ENCODE results near the gene PCDH15.
A peak's percentile ranks its signal among the peaks of the same experiment; 100 is the strongest.

The PCDH15 gene

GRCh38 chr10:54342058-54342457, 459.0 kb downstream of the PCDH15 start:
- DNase-seq, result no peak

- DNase-seq, result no peak
Measured at GRCh38 chr10:54335296-54335695, 465.7 kb downstream of the PCDH15 start.

- no peak for DNase-seq
Measured at GRCh38 chr10:54319341-54319740, 481.7 kb downstream of the PCDH15 start.

- DNase-seq, result no peak
Measured at GRCh38 chr10:54318470-54318869, 482.6 kb downstream of the PCDH15 start.

GRCh38 chr10:54314430-54314829, 486.6 kb downstream of the PCDH15 start:
- DNase-seq, result no peak

- no peak for DNase-seq
Measured at GRCh38 chr10:54284526-54285193, 516.4 kb downstream of the PCDH15 start.

GRCh38 chr10:54282012-54282411, 519.0 kb downstream of the PCDH15 start:
- no peak for DNase-seq

- DNase-seq, result no peak
Measured at GRCh38 chr10:54266395-54266794, 534.6 kb downstream of the PCDH15 start.

GRCh38 chr10:54262726-54263125, 538.3 kb downstream of the PCDH15 start:
- DNase-seq, result no peak

- no peak for DNase-seq
Measured at GRCh38 chr10:54259104-54259503, 541.9 kb downstream of the PCDH15 start.

- no peak for DNase-seq
Measured at GRCh38 chr10:54234832-54235231, 566.2 kb downstream of the PCDH15 start.

- no peak for DNase-seq
Measured at GRCh38 chr10:54203401-54203800, 597.6 kb downstream of the PCDH15 start.

GRCh38 chr10:54198051-54198450, 603.0 kb downstream of the PCDH15 start:
- DNase-seq, result no peak

GRCh38 chr10:54194806-54195205, 606.2 kb downstream of the PCDH15 start:
- no peak for DNase-seq

- DNase-seq, result no peak
Measured at GRCh38 chr10:54159924-54160323, 641.1 kb downstream of the PCDH15 start.

- no peak for DNase-seq
Measured at GRCh38 chr10:54148508-54148907, 652.5 kb downstream of the PCDH15 start.

GRCh38 chr10:54139819-54140428, 661.1 kb downstream of the PCDH15 start:
- DNase-seq, result no peak

GRCh38 chr10:54137396-54137795, 663.6 kb downstream of the PCDH15 start:
- no peak for DNase-seq

- DNase-seq, result peak; percentile 23
Measured at GRCh38 chr10:54133203-54133602, 667.8 kb downstream of the PCDH15 start.

- no peak for DNase-seq
Measured at GRCh38 chr10:54131833-54132232, 669.2 kb downstream of the PCDH15 start.

- DNase-seq, result no peak
Measured at GRCh38 chr10:54130394-54130793, 670.6 kb downstream of the PCDH15 start.

- DNase-seq, result no peak
Measured at GRCh38 chr10:54125098-54125747, 675.8 kb downstream of the PCDH15 start.

- DNase-seq, result no peak
Measured at GRCh38 chr10:54124209-54124885, 676.7 kb downstream of the PCDH15 start.

- no peak for DNase-seq
Measured at GRCh38 chr10:54120806-54121205, 680.2 kb downstream of the PCDH15 start.
